ENCODE results near the gene C1QTNF2.

Gene C1QTNF2

GRCh38 chr5:160369990-160370712 lies at the start of gene C1QTNF2:
C1QTNF2 (minus strand) TSS chr5:160370626; CDS start chr5:160355011, 15,615 bp downstream.
- no peak for DNase-seq

- DNase-seq, result no peak
These were observed 49.8 kb upstream of the C1QTNF2 start for GRCh38 chr5:160420331-160420610.

- no peak for DNase-seq
These were observed 49.3 kb upstream of the C1QTNF2 start for GRCh38 chr5:160419458-160420330.

GRCh38 chr5:160418561-160419457 lies 48.4 kb upstream of the C1QTNF2 start, which contains the start of gene SLU7:
SLU7 (minus strand) TSS chr5:160419081; CDS start chr5:160415294, 3,787 bp downstream.
- DNase-seq, result peak; percentile 90

GRCh38 chr5:160399402-160400353 lies 29.3 kb upstream of the C1QTNF2 start, which contains the start of gene FAM200C:
FAM200C (minus strand) TSS chr5:160400054; CDS start chr5:160395490, 4,564 bp downstream.
- DNase-seq, result peak; percentile 65

- DNase-seq, result no peak
These were observed 28.4 kb upstream of the C1QTNF2 start for GRCh38 chr5:160398806-160399205.

GRCh38 chr5:160397492-160397891 lies 27.1 kb upstream of the C1QTNF2 start:
- no peak for DNase-seq

- no peak for DNase-seq
These were observed 24.7 kb upstream of the C1QTNF2 start for GRCh38 chr5:160395111-160395510.

GRCh38 chr5:160390787-160391696 lies 20.6 kb upstream of the C1QTNF2 start:
- DNase-seq, result peak; percentile 42

GRCh38 chr5:160387445-160387844 lies 17.0 kb upstream of the C1QTNF2 start:
- no peak for DNase-seq

- DNase-seq, result no peak
These were observed 15.1 kb upstream of the C1QTNF2 start for GRCh38 chr5:160385496-160385895.

GRCh38 chr5:160384681-160385080 lies 14.3 kb upstream of the C1QTNF2 start:
- DNase-seq, result no peak

- DNase-seq, result no peak
These were observed 11.9 kb upstream of the C1QTNF2 start for GRCh38 chr5:160382346-160382745.

GRCh38 chr5:160380041-160380440 lies 9.6 kb upstream of the C1QTNF2 start:
- no peak for DNase-seq

GRCh38 chr5:160379511-160379910 lies 9.1 kb upstream of the C1QTNF2 start:
- no peak for DNase-seq

- no peak for DNase-seq
These were observed 7.9 kb upstream of the C1QTNF2 start for GRCh38 chr5:160378330-160378729.

- DNase-seq, result no peak
These were observed 7.2 kb upstream of the C1QTNF2 start for GRCh38 chr5:160377651-160378050.

- DNase-seq, result no peak
These were observed 6.0 kb upstream of the C1QTNF2 start for GRCh38 chr5:160376416-160376815.

- no peak for DNase-seq
These were observed 5.3 kb upstream of the C1QTNF2 start for GRCh38 chr5:160375701-160376100.

GRCh38 chr5:160375166-160375565 lies 4.7 kb upstream of the C1QTNF2 start:
- DNase-seq, result no peak

- DNase-seq, result no peak
These were observed 868 bp upstream of the C1QTNF2 start for GRCh38 chr5:160371294-160371693.

Measured in CD4-positive, alpha-beta T cell treated with Interleukin-4 for 4 hours (primary cell).